ENCODE data around the gene FBXL17.

- TF ChIP-seq CTCF (IDR thresholded peaks at IDR 0.05) = no peak
- TF ChIP-seq POLR2A (IDR thresholded peaks at IDR 0.05) = no peak
Measured at GRCh38 chr5:108303086-108303485, 78.8 kb downstream of the FBXL17 start.
